Esophagus muscularis mucosa (tissue), 4 donors: ENCODE data around the gene PPP1CA. TPM values are rescaled to one million over a fixed set of nuclear protein-coding genes. Genes with fewer than 3 reads are reported as not detected.

Source experiments
- DNase-seq: peaks from one replicate; pipeline ENCODE4 v3.0.0-alpha.2; 2017; ENCODE audit errors: extremely low spot score
- H3K27ac ChIP-seq, 4 donors: fragments of 200-600 bp; sonication (generic); replicated peaks in 1 of 4; 1 replicate in 3 of 4; 2 replicates in 1 of 4; pipeline ENCODE4 v1.5.1; 2016 to 2019; ENCODE audit warnings: mild to moderate bottlenecking in 1 of 4
- H3K27me3 ChIP-seq, 4 donors: fragments of 200-600 bp; sonication (generic); one replicate each; pipeline versions ENCODE4 v1.5.1 to v1.6.0; 2016 to 2019
- H3K36me3 ChIP-seq, 4 donors: fragments of 200-600 bp; sonication (generic); one replicate each; pipeline ENCODE4 v1.5.1; 2016 to 2019
- H3K4me1 ChIP-seq, 4 donors: fragments of 200-600 bp; sonication (generic); one replicate each; pipeline ENCODE4 v1.5.1; 2016 to 2019
- H3K4me3 ChIP-seq, 4 donors: fragments of 200-600 bp; sonication (generic); 1 replicate in 2 of 4; 2 replicates in 2 of 4; pipeline ENCODE4 v1.5.1; 2016 to 2019; ENCODE audit warnings: mild to moderate bottlenecking in 4 of 4, moderate library complexity in 1 of 4
- H3K9me3 ChIP-seq, 4 donors: fragments of 200-600 bp; sonication (generic); 1 replicate in 3 of 4; 2 replicates in 1 of 4; pipeline ENCODE4 v1.5.1; 2016 to 2019
- EP300 ChIP-seq: sonication (generic); formaldehyde crosslinking; IDR thresholded peaks from one replicate; pipeline ENCODE4 v1.6.1; 2017; ENCODE audit warnings: antibody characterized with exemption
- POLR2A ChIP-seq: fragments of 450-650 bp; IDR thresholded peaks from one replicate; pipeline ENCODE4 v1.6.1; 2017; ENCODE audit warnings: antibody characterized with exemption, moderate library complexity, mild to moderate bottlenecking, low read depth
- POLR2AphosphoS5 ChIP-seq, 2 donors: sonication (generic); formaldehyde crosslinking; IDR thresholded peaks; one replicate each; pipeline ENCODE4 v1.6.1; 2017; ENCODE audit warnings: antibody characterized with exemption in 2 of 2
- WGBS: methylation state at CpG from one replicate; pipeline ENCODE4 v1.1.5; 2018; 5-methylcytosine and 5-hydroxymethylcytosine counted together
- intact Hi-C: fragments of 100-400 bp; cut with DNase I; formaldehyde crosslinking; loops from one replicate; pipeline ENCODE4 v1.15.1; 2023
- total RNA-seq, 4 donors: library from RNA; depleted of rRNA; stranded (reverse); fragments of >200 nt; gene quantifications; one replicate each; pipeline versions ENCODE4 v1.1.0 to v1.2.1, GENCODE V29; 2016
- TF ChIP-seq, protein P1 (sequence below), 3 experiments: fragments of 200-600 bp in 2 of 3; fragments of 450-650 bp in 1 of 3; sonication (generic) in 2 of 3; IDR thresholded peaks; one replicate each; pipeline ENCODE4 v1.5.1; 2017 to 2019; ENCODE audit warnings: antibody characterized with exemption in 3 of 3, mild to moderate bottlenecking in 2 of 3, moderate library complexity in 1 of 3

Gene PPP1CA
- total RNA-seq, 4 donors from 2014 or later: 56.9 to 87.3 (median 78.7) TPM

DNA sequence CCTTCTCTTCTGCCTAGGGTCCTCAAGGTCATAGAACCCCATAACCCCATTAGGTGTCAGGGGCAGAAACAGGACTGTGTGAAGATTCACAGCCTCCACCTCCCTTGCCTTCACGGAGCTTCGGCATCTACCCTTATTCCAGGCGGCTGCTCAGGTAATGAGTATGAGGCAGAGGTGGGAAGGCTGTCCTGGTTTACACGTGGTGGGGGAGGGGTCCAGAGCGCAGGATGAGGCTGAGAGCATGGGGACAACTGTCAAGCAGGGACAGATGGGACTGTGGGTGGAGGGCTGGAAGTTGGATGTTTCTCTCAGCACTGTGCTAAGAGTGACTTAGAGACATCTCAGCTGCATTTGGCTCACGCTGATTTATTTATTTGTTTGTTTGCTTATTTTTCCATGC is 14.1 kb downstream of the PPP1CA start:
- Histone ChIP-seq H3K4me3 (no peak overlapping the region), H3K27me3 (no peaks in the 10 kb centered on the region), H3K9me3 (no peaks in the 10 kb centered on the region), H3K27ac (no peak overlapping the region), H3K36me3 (no peaks in the 10 kb centered on the region), H3K4me1 (peaks cover 16 to 45% (median 35%) of the 10 kb centered on the region in 4 donors)
- TF ChIP-seq, protein P1, sequence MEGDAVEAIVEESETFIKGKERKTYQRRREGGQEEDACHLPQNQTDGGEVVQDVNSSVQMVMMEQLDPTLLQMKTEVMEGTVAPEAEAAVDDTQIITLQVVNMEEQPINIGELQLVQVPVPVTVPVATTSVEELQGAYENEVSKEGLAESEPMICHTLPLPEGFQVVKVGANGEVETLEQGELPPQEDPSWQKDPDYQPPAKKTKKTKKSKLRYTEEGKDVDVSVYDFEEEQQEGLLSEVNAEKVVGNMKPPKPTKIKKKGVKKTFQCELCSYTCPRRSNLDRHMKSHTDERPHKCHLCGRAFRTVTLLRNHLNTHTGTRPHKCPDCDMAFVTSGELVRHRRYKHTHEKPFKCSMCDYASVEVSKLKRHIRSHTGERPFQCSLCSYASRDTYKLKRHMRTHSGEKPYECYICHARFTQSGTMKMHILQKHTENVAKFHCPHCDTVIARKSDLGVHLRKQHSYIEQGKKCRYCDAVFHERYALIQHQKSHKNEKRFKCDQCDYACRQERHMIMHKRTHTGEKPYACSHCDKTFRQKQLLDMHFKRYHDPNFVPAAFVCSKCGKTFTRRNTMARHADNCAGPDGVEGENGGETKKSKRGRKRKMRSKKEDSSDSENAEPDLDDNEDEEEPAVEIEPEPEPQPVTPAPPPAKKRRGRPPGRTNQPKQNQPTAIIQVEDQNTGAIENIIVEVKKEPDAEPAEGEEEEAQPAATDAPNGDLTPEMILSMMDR (IDR thresholded peaks at IDR 0.05): no peak
- TF ChIP-seq POLR2A (no peak), POLR2AphosphoS5 (IDR thresholded peaks at IDR 0.05) (no peak), EP300 (no peak)
- WGBS: 74% methylated on average over 6 of the region's 6 CpGs
- intact Hi-C loops: no loop called here
- DNase-seq: no peak

DNA sequence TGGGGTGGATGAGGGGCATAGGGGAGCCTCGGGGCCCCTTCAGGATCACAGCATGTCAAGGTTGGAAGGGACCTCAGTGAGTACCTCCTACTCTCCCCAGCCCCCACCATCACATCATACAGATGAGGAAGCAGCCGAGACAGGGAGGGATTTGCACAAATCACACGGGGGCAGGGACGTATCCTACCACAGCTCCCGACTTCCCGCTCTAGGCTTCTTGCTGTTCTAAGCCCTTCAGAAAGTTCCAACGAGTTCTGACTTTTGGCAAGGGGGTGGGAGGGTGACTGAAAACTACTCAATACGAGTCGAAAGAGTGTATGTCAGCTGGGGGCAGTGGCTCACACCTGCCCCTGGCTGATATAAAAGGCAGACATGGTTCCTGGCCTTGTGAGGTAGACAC is 14.6 kb downstream of the PPP1CA start:
- Histone ChIP-seq H3K27ac (no peak overlapping the region), H3K4me3 (no peak overlapping the region), H3K36me3 (no peaks in the 10 kb centered on the region), H3K9me3 (no peaks in the 10 kb centered on the region), H3K4me1 (peaks cover 15 to 45% (median 33%) of the 10 kb centered on the region in 4 donors), H3K27me3 (no peaks in the 10 kb centered on the region)
- no peak for DNase-seq
- intact Hi-C loops: no loop called here
- 43% methylated on average over 6 of the region's 9 CpGs for WGBS
- no peak for TF ChIP-seq EP300
- no peak for TF ChIP-seq POLR2A
- TF ChIP-seq, protein P1 (IDR thresholded peaks at IDR 0.05): no peak

DNA sequence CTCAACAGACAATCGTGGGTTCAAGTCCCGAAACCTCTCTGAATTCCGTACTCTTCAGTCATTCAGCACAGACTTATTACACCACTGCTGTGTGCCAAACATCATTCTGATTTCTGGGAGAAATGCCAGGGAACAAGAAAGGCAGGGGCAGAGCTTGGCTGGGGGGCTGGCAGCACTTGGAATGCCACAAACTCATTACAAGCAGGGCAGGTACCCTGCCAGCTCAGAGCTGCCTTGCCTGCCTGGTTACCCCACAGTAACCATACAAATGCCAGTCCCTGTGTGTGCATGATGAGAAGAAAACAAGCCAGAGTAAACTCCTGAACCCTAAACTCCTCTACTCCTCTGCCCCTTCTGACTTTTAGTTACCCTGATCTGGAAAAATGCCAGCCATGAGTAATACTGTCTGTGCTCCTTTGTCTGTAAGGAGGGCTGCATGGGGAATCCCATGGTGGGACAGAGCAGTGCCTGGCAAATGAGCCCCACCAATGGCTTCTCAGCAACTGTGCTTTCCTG is 16.7 kb downstream of the PPP1CA start:
- TF ChIP-seq POLR2A (no peak), POLR2AphosphoS5 (IDR thresholded peaks at IDR 0.05) (peak in 1 of 2 donors; percentile 17), EP300 (no peak)
- Histone ChIP-seq H3K4me3 (no peak overlapping the region), H3K27me3 (no peaks in the 10 kb centered on the region), H3K27ac (peak overlapping the region in 1 of 4 donors; percentile 15), H3K36me3 (no peaks in the 10 kb centered on the region), H3K4me1 (peaks cover 3 to 34% (median 17%) of the 10 kb centered on the region in 4 donors), H3K9me3 (no peaks in the 10 kb centered on the region)
- no peak for DNase-seq
- 56% methylated on average over 3 of the region's 3 CpGs for WGBS
- intact Hi-C loops: loop anchor here (5.0 kb wide), 2 partner anchors 38 to 123 kb away; no protein-coding TSS in a partner anchor

DNA sequence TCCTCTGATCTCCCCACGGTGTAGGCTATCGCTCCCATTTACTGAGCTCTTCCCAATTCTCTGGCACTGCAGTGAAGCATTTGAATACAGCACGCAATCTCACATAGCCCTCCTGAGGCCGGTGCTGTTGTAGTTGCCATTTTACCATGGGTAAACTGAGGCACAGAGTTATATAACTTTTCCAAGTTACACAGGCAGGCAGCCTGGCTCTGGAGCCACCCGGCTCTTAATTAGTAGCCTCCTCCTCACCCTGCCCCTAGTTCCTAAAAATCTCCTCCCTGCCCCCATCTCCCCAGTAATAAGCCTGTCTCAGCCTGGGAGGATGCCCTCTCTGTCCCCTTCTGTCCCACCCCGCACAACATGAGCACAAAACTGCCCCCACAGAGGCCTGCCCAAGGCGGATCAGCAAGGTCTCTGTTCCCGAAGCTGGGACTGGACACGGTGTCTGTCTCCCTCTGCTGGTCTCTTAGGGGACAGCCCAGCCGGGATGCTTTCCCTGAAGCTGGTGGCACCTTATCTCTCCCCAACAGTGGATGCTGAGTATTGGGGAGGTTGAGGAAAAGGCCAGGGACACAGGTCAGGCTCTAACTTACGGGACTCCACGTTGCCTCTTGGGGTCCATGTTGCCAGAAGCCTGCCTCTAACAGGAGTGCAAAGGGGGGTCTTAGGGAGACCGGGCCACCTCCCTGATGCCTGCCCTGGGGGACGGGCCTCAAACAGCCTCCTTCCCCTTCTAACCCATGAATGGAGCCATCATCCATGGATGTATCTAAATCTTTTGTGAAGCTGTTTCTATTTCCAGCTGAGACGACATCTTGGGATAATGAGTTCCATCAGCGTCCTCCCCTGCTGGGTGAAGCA is 19.2 kb downstream of the PPP1CA start:
- Histone ChIP-seq H3K9me3 (no peaks in the 10 kb centered on the region), H3K27ac (no peak overlapping the region), H3K36me3 (no peaks in the 10 kb centered on the region), H3K27me3 (no peaks in the 10 kb centered on the region), H3K4me1 (peaks cover 3 to 35% (median 17%) of the 10 kb centered on the region in 4 donors), H3K4me3 (no peak overlapping the region)
- WGBS: 47% methylated on average over 12 of the region's 16 CpGs
- TF ChIP-seq EP300: no peak
- TF ChIP-seq POLR2A: no peak
- TF ChIP-seq, protein P1 (IDR thresholded peaks at IDR 0.05): peak; percentile 95 to 100 (median 99)
- peak; percentile 35 to 65 for TF ChIP-seq POLR2AphosphoS5 (IDR thresholded peaks at IDR 0.05)
- intact Hi-C loops: loop anchor here (2.0 to 5.0 kb wide), 3 partner anchors 26 to 120 kb away; no protein-coding TSS in a partner anchor
- no peak for DNase-seq
